HG03520 (cell line): Measurements from ENCODE around the gene KRT16.
"Not testable (repeated sequence)": the region's sequence is repeated elsewhere in the genome, so short reads cannot be mapped to it uniquely, and the experiment has no call there.

ENCODE experiments used
- ATAC-seq: cut with Tn5 transposase; IDR thresholded peaks from one replicate; pipeline ENCODE4 v1.9.1; 2021; ENCODE audit warnings: mild to moderate bottlenecking, moderate library complexity; ENCODE audit not compliant: unreplicated experiment

Gene KRT16

GRCh38 chr17:41647940-41648410 lies 35.4 kb upstream of the KRT16 start:
- ATAC-seq: no peak

GRCh38 chr17:41647038-41647813 lies 34.7 kb upstream of the KRT16 start:
- no peak for ATAC-seq

DNA sequence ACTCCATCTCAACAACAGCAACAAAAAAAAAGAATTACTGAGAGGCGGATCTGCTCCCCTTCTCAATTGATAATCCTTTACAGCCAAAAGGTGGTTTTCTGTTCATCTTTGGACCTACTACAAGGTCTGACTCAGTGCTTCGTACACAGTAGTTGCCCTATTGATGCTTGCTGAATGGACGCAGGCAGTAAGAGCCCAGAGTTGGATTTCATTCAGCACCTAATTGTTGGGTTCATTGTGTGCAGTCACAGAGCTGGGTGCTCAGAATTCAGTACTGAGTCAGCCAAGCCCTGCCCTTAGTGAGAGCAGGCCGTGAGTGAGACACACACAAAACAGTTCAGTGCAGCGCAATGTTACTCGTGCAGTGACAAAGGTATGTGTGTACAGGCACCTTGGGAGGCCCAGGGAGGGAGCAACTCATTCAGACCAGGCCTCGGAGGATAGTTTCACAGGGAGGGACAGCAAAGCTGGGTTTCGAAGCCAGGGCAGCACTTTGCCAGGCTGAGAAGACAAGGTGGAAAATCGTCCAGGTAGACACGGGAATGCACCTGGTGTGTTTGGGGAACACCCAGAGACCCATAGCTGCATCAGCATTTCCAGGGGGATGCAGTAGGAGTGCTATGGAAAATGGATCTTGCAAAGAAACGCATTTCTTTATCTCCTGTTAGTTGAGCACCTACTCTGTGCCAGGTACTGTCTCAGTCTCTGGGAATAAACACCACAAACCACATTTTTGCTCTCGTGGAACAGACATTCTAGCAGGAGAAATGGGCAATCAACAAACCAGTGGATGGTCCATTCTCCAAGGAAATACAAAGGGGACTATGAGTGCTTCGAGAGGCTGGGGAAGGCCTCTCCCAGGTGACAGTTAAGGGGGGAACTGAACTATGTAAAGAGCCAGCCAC lies 29.9 kb upstream of the KRT16 start:
- no peak for ATAC-seq

- ATAC-seq: not testable (repeated sequence)
Measured at GRCh38 chr17:41640596-41640995, 28.0 kb upstream of the KRT16 start.

GRCh38 chr17:41639492-41640473 lies 27.2 kb upstream of the KRT16 start:
- no peak for ATAC-seq

GRCh38 chr17:41638941-41639340 lies 26.4 kb upstream of the KRT16 start:
- ATAC-seq: no peak

DNA sequence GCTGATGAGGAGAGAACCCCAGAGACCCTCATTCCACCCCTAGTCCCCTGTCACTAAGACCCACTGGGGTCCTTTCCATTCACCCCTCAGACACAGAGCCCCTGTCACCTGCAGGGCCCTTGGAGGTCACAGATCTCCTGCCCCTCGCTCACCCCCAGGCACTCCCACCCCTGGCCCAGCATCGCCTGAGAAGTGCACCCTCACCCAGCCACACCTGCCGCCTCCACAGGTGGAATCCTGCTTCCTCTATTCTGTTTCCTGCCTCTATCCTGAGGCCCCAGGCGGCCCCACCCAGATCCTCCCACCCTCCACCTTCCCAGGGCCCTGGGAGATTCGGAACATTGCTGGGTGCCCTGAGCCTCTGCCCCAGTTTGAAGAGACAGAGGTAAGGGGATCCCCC lies 25.6 kb upstream of the KRT16 start:
- no peak for ATAC-seq

DNA sequence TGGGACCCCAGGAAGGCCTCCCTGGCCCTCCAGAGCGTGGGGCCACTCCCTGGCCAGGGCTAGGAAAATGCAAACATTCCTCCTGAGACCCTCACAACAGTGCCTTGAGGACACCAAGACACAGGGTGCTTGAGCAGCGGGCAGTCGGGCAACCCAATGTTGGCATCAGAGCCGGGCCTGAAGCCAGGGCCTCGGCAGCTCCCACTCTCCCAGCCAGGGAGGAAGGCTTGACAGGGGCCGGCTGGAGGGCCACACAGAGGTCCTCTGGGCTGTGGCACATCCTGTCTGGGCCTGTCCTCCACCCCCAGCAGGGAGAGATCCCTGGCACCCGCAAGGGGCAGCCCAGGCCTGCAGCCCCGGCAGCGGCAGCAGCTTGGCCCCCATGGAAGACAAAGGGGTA lies 24.1 kb upstream of the KRT16 start:
- no peak for ATAC-seq

DNA sequence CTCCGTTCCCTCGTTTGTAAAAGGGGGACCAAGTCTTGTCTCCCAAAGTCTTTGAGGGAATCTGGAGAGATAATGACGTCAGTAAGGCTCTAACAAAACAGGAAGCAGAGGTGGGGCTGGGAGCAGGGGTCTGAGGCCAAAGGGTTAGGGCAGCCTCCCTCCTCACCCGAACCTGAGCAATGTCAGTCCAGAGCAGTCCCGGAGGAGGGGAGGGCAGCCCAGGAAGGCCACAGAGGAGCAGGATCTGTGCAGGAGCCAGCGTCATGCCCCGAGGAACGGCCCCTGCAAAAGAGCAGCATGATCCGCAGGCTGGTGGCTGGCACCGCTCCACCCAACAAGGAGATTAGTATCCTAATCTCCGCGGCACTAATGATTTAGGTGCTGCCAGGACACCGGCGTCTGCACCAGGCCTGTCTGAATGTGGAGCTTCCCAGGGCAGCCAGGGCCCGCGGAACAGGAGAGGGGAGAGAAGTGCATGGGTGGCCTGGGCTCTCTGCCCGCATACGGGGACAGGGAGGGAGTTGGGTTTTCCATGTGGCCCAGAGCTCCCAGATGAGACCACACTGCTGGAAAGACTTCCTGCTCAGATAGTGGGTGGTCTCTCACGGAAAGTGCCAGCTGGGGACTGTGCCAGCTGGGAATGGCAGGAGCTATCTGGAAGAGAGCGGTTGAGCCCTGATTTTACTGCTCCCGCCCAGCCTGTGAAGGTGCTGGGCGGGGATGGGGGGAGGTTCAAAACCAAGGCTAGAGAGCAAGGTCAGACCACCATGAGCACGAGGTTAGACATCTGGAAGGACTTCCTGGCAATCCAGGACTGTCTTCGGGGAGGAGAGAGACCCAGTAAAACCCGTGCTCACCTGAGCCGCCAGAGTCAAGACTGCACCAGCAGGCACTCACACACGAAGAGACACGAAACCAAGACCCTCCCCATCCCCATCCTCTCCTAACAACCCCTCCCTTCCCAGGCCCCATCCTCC lies 22.8 kb upstream of the KRT16 start:
- ATAC-seq: no peak

DNA sequence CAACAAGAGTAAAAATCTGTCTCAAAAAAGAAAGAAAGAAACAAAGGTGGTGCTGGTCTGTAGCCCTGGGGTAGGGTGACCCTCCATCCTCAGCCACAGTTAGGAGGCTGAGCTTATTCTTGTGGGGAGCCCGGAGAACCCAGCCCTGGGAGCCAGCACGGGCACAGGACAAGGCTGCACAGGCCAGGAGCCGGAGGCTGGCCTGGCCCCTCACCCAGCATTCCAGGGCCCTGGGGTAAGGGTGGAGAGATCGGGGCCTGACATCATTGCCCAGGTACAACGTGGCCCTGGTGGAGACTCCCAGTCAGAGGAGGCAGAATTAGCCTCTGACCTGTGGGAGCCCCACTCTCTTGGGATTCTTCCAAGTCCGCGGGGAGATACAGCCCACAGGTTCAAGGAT lies 22.1 kb upstream of the KRT16 start:
- ATAC-seq: no peak

- no peak for ATAC-seq
Measured at GRCh38 chr17:41633556-41634199, 21.1 kb upstream of the KRT16 start.

GRCh38 chr17:41632482-41633105 lies 20.0 kb upstream of the KRT16 start:
- no peak for ATAC-seq

GRCh38 chr17:41631898-41632285 lies 19.3 kb upstream of the KRT16 start:
- ATAC-seq: no peak

GRCh38 chr17:41631025-41631897 lies 18.7 kb upstream of the KRT16 start:
- no peak for ATAC-seq

- ATAC-seq: no peak
Measured at GRCh38 chr17:41629826-41630670, 17.5 kb upstream of the KRT16 start.

DNA sequence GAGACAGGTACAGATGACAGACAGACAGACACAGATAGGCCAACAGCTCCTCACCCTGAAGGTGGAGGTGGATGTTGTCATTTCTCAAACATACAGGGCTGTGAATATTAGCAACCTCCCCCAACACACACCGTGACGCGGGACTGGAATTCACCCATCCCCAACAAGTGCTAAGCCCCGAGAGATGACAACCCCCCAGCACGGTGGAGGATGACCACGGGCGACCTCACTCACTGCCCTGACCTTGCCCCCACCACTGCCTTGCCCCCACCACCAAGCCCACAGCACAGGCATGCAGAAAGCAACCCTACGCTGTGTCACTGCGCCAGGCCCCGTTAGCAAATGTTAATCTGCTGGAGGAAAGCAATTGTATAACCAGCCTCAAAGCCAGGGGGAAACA lies 16.7 kb upstream of the KRT16 start:
- ATAC-seq: no peak
